Measurements from ENCODE around the gene NELL2. TPM values are rescaled to one million over a fixed set of nuclear protein-coding genes. Genes with fewer than 3 reads are reported as not detected.

Gene NELL2
- total and polyA plus RNA-seq, 2 donors from 2014 or later = 0.30 to 3.3 TPM

DNA sequence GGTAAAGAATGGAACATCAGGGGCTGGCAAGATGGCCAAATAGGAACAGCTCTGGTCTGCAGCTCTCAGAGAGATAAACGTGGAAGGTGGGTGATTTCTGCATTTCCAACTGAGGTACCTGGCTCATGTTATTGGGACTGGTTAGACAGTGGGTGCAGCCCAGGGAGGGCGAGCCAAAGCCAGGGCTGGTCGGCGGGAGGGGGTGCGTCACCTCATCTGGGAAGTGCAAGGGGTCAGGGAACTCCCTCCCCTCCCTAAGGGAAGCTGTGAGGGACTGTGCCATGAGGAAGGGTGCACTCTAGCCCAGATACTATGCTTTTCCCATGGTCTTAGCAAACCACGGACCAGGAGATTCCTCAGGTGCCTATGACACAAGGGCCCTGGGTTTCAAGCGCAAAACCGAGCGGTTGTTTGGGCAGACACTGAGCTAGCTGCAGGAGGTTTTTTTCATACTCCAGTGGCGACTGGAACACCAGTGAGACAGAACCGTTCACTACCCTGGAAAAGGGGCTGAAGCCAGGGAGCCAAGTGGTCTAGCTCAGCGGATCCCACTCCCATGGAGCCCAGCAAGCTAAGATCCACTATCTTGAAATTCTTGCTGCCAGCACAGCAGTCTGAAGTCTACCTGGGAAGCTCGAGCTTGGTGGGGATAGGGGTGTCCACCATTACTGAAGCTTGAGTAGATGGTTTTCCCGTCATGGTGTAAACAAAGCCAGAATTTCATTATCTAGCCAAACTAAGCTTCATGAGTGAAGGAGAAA is 317.6 kb downstream of the NELL2 start:
- DNase-seq (peak in 1 of 5 donors; percentile 37), FAIRE-seq (no peak)
- TF ChIP-seq, protein P1, sequence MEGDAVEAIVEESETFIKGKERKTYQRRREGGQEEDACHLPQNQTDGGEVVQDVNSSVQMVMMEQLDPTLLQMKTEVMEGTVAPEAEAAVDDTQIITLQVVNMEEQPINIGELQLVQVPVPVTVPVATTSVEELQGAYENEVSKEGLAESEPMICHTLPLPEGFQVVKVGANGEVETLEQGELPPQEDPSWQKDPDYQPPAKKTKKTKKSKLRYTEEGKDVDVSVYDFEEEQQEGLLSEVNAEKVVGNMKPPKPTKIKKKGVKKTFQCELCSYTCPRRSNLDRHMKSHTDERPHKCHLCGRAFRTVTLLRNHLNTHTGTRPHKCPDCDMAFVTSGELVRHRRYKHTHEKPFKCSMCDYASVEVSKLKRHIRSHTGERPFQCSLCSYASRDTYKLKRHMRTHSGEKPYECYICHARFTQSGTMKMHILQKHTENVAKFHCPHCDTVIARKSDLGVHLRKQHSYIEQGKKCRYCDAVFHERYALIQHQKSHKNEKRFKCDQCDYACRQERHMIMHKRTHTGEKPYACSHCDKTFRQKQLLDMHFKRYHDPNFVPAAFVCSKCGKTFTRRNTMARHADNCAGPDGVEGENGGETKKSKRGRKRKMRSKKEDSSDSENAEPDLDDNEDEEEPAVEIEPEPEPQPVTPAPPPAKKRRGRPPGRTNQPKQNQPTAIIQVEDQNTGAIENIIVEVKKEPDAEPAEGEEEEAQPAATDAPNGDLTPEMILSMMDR (IDR thresholded peaks at IDR 0.05; ENCODE audit: borderline replicate concordance, extremely low read depth, insufficient read depth) = no peak
- intact Hi-C loops (cut with DNase I) = no loop called here
- Histone ChIP-seq H3K9me3 (ENCODE audit: control insufficient read depth in 2 of 3, insufficient read depth in 1 of 3, low read length in 3 of 3) (no peaks in the 10 kb centered on the region), H3K27ac (ENCODE audit: low read depth in 2 of 2, low read length in 2 of 2) (no peak overlapping the region), H3K36me3 (ENCODE audit: control insufficient read depth in 2 of 3, insufficient read depth in 3 of 3, low read length in 3 of 3) (no peaks in the 10 kb centered on the region), H3K4me1 (ENCODE audit: control insufficient read depth in 2 of 3, insufficient read depth in 2 of 3, low read depth in 1 of 3, low read length in 3 of 3) (no peaks in the 10 kb centered on the region), H3K4me3 (ENCODE audit: low read length in 3 of 3) (no peak overlapping the region), H3K9ac (ENCODE audit: low read length in 3 of 3) (no peak overlapping the region), H3K27me3 (ENCODE audit: control insufficient read depth, insufficient read depth, low read length) (no peaks in the 10 kb centered on the region)

DNA sequence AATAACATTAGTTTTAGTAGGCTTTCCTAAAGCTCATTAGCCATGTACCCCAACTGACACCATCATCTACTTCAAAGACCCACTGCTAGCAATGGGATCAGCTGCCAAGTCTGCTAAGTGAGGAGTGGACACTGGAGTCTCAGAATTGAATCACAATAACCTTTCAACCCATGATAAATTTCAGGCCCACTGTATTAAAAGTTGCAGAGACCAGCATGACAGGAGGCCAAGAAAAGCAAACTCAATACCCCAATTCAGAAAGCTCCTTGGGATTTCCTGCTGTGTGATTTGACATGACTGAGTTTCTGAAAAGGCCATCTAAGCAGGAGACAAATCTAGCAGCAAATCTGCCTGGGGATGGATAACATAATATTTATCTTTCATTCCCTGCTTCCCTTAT is 320.7 kb downstream of the NELL2 start:
- Histone ChIP-seq H3K4me1 (ENCODE audit: control insufficient read depth in 2 of 3, insufficient read depth in 2 of 3, low read depth in 1 of 3, low read length in 3 of 3) (no peaks in the 10 kb centered on the region), H3K9ac (ENCODE audit: low read length in 3 of 3) (no peak overlapping the region), H3K27me3 (ENCODE audit: control insufficient read depth, insufficient read depth, low read length) (no peaks in the 10 kb centered on the region), H3K27ac (ENCODE audit: low read depth in 2 of 2, low read length in 2 of 2) (no peak overlapping the region), H3K36me3 (ENCODE audit: control insufficient read depth in 2 of 3, insufficient read depth in 3 of 3, low read length in 3 of 3) (no peaks in the 10 kb centered on the region), H3K4me3 (ENCODE audit: low read length in 3 of 3) (no peak overlapping the region), H3K9me3 (ENCODE audit: control insufficient read depth in 2 of 3, insufficient read depth in 1 of 3, low read length in 3 of 3) (no peaks in the 10 kb centered on the region)
- DNase-seq = peak in 2 of 5 donors; percentile 13 to 38
- no peak for FAIRE-seq
- TF ChIP-seq, protein P1 (IDR thresholded peaks at IDR 0.05; ENCODE audit: borderline replicate concordance, extremely low read depth, insufficient read depth) = no peak
- intact Hi-C loops (cut with DNase I) = no loop called here

DNA sequence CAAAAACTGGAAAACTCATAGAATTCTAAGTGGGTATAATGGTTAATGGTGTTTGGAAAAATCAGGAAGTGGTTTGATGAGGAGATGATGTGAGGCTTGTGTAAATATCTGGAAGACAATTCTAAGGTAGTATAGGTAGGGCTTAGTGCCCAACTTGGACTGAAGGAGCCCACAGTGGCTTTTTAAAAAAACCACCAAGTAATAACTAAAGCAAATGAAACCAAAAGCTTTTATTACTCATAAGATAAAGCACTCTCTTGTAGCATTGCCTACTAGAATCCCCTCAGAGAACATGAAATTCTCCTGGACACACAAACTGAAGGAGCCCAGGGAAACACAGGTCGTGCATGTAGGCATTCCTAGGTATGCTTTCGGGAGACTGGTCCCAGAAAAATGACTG is 324.5 kb downstream of the NELL2 start:
- no peak overlapping the region for H3K9ac ChIP-seq (ENCODE audit: low read length in 3 of 3)
- intact Hi-C loops (cut with DNase I) = no loop called here
- DNase-seq = no peak
- no peaks in the 10 kb centered on the region for H3K9me3 ChIP-seq (ENCODE audit: control insufficient read depth in 2 of 3, insufficient read depth in 1 of 3, low read length in 3 of 3)
- no peak overlapping the region for H3K4me3 ChIP-seq (ENCODE audit: low read length in 3 of 3)
- FAIRE-seq = no peak
- no peak overlapping the region for H3K27ac ChIP-seq (ENCODE audit: low read depth in 2 of 2, low read length in 2 of 2)
- H3K27me3 ChIP-seq (ENCODE audit: control insufficient read depth, insufficient read depth, low read length) = no peaks in the 10 kb centered on the region
- H3K4me1 ChIP-seq (ENCODE audit: control insufficient read depth in 2 of 3, insufficient read depth in 2 of 3, low read depth in 1 of 3, low read length in 3 of 3) = no peaks in the 10 kb centered on the region
- H3K36me3 ChIP-seq (ENCODE audit: control insufficient read depth in 2 of 3, insufficient read depth in 3 of 3, low read length in 3 of 3) = no peaks in the 10 kb centered on the region
- TF ChIP-seq, protein P1 (IDR thresholded peaks at IDR 0.05; ENCODE audit: borderline replicate concordance, extremely low read depth, insufficient read depth) = no peak
